HG03159 (cell line): ENCODE results near the gene CAPN10.

Experiments used
- ATAC-seq: cut with Tn5 transposase; IDR thresholded peaks from one replicate; pipeline ENCODE4 v1.9.1; 2021; ENCODE audit warnings: mild to moderate bottlenecking, moderate library complexity; ENCODE audit not compliant: unreplicated experiment

Gene CAPN10

GRCh38 chr2:240622531-240623235 is 36.1 kb downstream of the CAPN10 start:
- no peak for ATAC-seq

- no peak for ATAC-seq
Measured at GRCh38 chr2:240623531-240624010, 37.0 kb downstream of the CAPN10 start.

- no peak for ATAC-seq
Measured at GRCh38 chr2:240624011-240624949, 37.7 kb downstream of the CAPN10 start.

DNA sequence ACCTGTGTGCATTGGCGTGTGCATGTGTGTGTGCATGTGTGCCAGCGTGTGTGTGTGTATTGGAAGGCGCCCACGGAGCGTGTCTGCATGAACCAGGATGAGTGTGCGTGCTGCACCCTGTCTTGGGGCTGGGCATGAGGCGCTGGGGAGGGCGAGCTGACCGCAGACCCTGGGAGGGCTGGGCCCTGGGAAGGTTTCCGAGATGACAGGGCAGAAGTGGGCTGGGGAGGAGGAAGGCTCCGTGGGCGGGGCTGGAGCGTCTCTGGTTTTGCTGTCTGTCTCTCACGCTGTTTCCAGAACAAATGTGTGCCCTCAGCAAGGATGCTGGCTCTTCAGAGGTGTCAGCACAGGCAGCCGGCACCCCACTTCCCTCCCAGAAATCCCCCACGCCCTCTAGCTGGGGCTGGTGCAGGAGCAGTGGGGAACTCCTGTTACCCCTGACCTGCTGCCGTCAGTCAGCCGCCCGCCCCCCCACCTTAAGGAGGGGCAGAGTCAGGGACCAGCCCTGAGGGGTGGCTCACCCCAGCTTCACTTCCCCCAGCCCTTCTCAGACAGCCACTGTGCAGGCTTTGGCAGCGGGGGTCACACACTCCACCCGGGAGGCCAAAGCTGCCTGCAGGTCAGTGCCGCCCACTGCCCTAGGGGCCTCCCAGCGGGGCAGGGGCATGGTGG is 38.6 kb downstream of the CAPN10 start, which contains the start of gene GPR35:
Gene GPR35, plus strand, starts transcription at position 531 of the 672 bp plus-strand sequence. CDS start 4,473 bp downstream, outside the sequence.
- no peak for ATAC-seq

GRCh38 chr2:240626531-240627300 is 40.2 kb downstream of the CAPN10 start:
- ATAC-seq, result no peak

- ATAC-seq, result no peak
Measured at GRCh38 chr2:240627736-240628506, 41.4 kb downstream of the CAPN10 start.

DNA sequence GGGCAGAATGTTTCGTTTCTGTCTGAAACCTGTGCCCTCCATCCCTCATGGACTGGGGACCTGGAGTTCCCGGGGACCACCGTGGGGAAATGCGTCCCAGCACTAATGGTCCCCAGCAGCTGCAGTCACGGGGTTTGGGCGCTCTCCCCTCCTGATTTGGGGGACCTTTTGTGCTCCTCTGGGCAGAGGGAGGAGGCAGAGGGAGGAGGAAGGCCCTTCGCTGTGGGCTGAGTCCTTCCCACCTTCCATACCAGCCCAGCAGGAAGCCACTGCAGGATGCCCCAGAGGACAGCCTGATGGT is 41.9 kb downstream of the CAPN10 start:
- ATAC-seq, result no peak

DNA sequence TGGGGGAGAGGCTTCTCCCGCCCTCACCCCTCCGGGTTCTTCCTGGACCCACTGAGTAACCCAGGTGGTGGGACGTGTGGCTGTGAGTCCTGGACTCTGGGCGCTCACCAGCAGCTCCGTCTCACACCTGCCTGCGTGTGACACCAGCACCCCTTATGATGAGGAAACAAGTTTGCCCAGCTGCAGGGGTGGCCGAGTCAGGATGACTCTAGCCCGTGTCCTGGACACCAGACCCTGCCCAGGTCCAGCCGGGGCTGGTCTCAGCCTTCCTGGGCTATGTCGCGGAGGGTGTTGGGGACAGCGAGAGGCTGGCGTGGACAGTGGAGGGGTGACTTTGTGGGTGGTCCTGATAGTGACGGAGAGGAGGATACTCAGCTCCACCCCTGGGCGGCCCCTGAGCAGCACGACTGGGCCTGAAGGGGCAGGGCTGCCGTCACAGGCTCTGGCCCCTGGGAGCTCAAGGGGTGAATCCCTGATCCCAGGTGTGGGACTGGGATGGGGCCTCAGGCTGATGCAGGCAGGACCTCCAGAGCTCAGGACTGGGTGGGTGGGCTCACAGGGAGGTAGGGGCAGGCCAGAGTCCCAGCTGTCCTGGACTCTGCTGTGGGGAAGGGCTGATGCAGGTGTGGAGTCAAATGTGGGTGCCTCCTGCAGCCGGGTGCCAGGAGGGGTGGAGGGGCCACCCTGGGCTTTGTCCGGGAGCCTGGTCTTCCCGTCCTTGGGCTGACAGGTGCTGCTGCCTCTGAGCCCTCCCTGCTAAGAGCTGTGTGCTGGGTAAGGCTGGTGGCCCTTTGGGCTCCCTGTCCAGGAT is 42.5 kb downstream of the CAPN10 start:
- no peak for ATAC-seq

DNA sequence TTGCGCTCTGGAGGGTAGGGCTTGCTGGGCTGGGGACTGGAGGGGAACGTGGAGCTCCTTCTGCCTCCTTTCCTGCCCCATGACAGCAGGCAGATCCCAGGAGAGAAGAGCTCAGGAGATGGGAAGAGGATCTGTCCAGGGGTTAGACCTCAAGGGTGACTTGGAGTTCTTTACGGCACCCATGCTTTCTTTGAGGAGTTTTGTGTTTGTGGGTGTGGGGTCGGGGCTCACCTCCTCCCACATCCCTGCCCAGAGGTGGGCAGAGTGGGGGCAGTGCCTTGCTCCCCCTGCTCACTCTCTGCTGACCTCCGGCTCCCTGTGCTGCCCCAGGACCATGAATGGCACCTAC is 43.1 kb downstream of the CAPN10 start:
- ATAC-seq, result no peak

GRCh38 chr2:240629968-240630770 is 43.6 kb downstream of the CAPN10 start:
- no peak for ATAC-seq

DNA sequence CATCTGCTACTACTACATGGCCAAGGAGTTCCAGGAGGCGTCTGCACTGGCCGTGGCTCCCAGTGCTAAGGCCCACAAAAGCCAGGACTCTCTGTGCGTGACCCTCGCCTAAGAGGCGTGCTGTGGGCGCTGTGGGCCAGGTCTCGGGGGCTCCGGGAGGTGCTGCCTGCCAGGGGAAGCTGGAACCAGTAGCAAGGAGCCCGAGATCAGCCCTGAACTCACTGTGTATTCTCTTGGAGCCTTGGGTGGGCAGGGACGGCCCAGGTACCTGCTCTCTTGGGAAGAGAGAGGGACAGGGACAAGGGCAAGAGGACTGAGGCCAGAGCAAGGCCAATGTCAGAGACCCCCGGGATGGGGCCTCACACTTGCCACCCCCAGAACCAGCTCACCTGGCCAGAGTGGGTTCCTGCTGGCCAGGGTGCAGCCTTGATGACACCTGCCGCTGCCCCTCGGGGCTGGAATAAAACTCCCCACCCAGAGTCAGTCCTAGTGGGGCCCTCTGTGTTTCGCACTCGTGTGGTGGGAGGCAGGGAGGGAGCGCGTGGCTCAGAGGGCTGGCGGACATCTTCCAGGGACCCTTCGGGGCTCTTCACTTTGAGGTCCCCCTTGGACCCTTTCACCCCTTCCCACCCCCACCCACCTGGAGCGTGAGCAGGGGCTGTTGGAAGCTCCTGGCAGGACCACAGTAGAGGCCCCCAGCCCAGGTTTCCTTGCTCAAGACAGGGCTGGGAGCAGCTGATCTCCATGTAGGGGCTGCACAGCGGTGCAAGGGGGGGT is 44.4 kb downstream of the CAPN10 start:
- no peak for ATAC-seq

DNA sequence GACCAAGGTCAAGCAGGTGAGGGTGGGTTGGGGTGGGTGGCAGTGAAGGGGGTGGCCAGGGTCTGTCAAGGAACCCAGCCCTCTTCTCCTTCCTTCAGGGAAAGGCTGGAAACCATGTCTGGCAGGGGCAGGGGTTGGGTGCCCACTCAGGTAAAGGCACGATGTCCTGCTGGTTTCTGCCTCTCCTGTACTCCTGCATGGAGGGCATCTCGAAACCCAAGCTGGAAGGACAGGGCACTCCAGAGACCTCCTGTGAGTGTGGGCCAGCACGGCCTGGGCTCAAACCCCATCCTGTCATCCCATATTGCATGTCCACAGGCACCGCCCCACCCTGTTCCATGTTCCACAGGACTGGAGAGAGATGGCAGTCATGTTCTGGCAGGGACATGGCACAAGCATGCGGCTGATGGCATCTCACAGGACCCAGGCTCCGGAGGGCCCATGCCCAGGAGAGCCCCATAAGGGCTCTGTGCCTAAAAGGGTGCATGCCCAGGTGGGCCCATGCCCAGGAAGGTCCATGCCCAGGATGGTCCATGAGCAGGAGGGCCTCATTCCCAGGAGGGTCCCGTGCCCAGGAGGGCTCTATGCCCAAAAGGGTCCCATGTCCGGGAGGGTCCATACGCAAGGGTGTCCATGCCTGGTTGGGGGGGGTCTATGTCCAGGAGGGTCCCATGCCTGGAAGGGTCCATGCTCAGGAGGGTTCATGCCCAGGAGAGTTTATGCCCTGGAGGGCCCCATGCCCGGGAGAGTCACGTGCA is 45.2 kb downstream of the CAPN10 start:
- ATAC-seq, result no peak

- ATAC-seq, result no peak
Measured at GRCh38 chr2:240632306-240632721, 45.8 kb downstream of the CAPN10 start.

DNA sequence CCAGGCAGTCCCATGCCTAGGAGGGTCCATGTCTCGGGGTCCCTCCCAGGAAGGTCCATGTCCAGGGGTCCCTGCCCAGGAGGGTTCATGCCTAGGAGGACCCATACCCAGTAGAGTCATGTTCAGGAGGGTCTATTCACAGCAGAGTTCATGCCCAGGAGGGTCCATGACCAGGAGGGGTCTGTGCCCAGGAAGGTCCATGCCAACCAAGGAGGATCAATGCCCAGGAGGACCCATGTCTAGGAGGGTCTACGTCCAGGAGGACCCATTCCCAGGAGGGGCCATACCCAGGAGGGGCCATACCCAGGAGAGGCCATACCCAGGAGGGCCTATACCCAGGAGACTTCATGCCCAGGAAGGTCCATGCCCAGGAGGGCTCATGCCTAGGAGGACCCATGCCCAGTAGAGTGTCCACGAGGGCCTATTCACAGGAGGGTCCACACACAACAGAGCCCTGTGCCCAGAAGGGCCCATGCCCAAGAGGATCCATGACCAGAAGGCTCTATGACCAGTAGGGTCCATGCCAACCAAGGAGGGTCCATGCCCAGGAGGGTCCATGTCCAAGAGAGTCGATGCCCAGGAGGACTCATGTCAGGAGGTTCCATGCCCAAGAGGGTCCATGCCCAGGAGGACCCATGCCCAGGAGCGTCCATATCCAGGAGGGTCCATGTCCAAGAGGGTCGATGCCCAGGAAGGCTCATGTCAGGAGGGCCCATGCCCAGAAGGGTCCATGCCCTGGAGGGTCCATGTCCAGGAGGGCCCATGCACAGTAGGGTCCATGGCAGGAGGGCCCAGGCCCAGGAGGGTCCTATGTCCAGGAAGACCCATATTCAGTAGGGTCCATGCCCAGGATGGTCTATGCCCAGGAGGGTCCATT is 48.8 kb downstream of the CAPN10 start:
- no peak for ATAC-seq

GRCh38 chr2:240635998-240636547 is 49.5 kb downstream of the CAPN10 start:
- ATAC-seq, result no peak
